Mucosa of descending colon (tissue), 3 donors: ENCODE measurements around the gene BBS1. TPM values are rescaled to one million over a fixed set of nuclear protein-coding genes. Genes with fewer than 3 reads are reported as not detected.

Source experiments
- ATAC-seq: fragments of 200-7000 bp; cut with Tn5 transposase; one replicate; pipeline ENCODE4 v1.9.1; 2020; ENCODE audit warnings: mild to moderate bottlenecking, moderate library complexity
- DNase-seq, 3 donors: peaks; one replicate each; pipeline ENCODE4 v3.0.0-alpha.2; 2020
- H3K36me3 ChIP-seq: fragments of 200-600 bp; one replicate; pipeline ENCODE4 v1.8.0; 2021; ENCODE audit warnings: low read depth, mild to moderate bottlenecking
- H3K4me1 ChIP-seq: fragments of 200-600 bp; one replicate; pipeline ENCODE4 v1.8.0; 2021; ENCODE audit warnings: low read depth, mild to moderate bottlenecking
- H3K4me3 ChIP-seq: fragments of 200-600 bp; one replicate; pipeline ENCODE4 v1.8.0; 2021; ENCODE audit warnings: mild to moderate bottlenecking
- H3K9me3 ChIP-seq: fragments of 200-600 bp; one replicate; pipeline ENCODE4 v1.8.0; 2021; ENCODE audit warnings: mild to moderate bottlenecking
- CTCF ChIP-seq: fragments of 200-600 bp; IDR thresholded peaks from one replicate; pipeline ENCODE4 v1.8.0; 2022; ENCODE audit warnings: antibody characterized with exemption, mild to moderate bottlenecking
- intact Hi-C, 2 donors: fragments of 100-400 bp; cut with DNase I in 1 of 2; cut with micrococcal nuclease in 1 of 2; formaldehyde crosslinking; loops; one replicate each; pipeline versions ENCODE4 v1.11.0 to v1.11.1; 2022; cut with DNase I, micrococcal nuclease
- total RNA-seq, 3 donors: library from RNA; stranded (reverse); fragmentation: NEBNext Ultra II Directional in 2 of 3; extraction: Animal tissue kit (Norgen Biotek cat#: 25700) in 2 of 3; gene quantifications; one replicate each; pipeline versions ENCODE4 v1.2.1 to v1.2.4, GENCODE V29; 2021 to 2023
- donor health status: DM: no; HTN: no; CAD: no; lungs with moderate emphysema.
- donor health status: DM: no; HTN: no; CAD: no.
- donor health status: DM: no; HTN: yes; CAD: no.

The BBS1 gene
- total RNA-seq, 3 donors from 2014 or later = 27.7 to 49.3 (median 35.4) TPM

GRCh38 chr11:66545701-66546367 lies 35.4 kb downstream of the BBS1 start, which contains the start of gene ZDHHC24:
Gene ZDHHC24, minus strand, starts transcription at chr11:66546048. Its CDS starts 45 bp downstream, at chr11:66546003.
- DNase-seq (peak; percentile 96 to 98 (median 97)), ATAC-seq (peak; percentile 97)
- peak within 1 kb of the TSS; percentile 68 for H3K4me3 ChIP-seq
- H3K4me1 ChIP-seq = peaks cover 25% of the 10 kb centered on the region
- H3K36me3 ChIP-seq = no peaks in the 10 kb centered on the region
- TF ChIP-seq CTCF = no peak
- intact Hi-C loops = no loop called here
- H3K9me3 ChIP-seq = no peaks in the 10 kb centered on the region

- no peaks in the 10 kb centered on the region for H3K36me3 ChIP-seq
- DNase-seq (peak; percentile 27 to 70 (median 56)), ATAC-seq (no peak)
- H3K4me3 ChIP-seq = peak within 1 kb of the TSS; percentile 68
- H3K9me3 ChIP-seq = no peaks in the 10 kb centered on the region
- no peak for TF ChIP-seq CTCF
- peaks cover 25% of the 10 kb centered on the region for H3K4me1 ChIP-seq
- intact Hi-C loops = no loop called here
These were observed 36.0 kb downstream of the BBS1 start, which contains the start of gene ACTN3 for GRCh38 chr11:66546368-66546965. Gene ACTN3, plus strand, starts transcription at chr11:66546903. Its CDS starts 35 bp downstream, at chr11:66546938.

- DNase-seq = no peak
- no peak overlapping the region for H3K4me3 ChIP-seq
- peaks cover 25% of the 10 kb centered on the region for H3K4me1 ChIP-seq
- TF ChIP-seq CTCF = no peak
- H3K36me3 ChIP-seq = no peaks in the 10 kb centered on the region
- H3K9me3 ChIP-seq = no peaks in the 10 kb centered on the region
- intact Hi-C loops = no loop called here
- ATAC-seq = no peak
These were observed 36.7 kb downstream of the BBS1 start for GRCh38 chr11:66546966-66547661.

- Histone ChIP-seq H3K9me3 (no peaks in the 10 kb centered on the region), H3K4me3 (no peak overlapping the region), H3K36me3 (no peaks in the 10 kb centered on the region), H3K4me1 (peaks cover 25% of the 10 kb centered on the region)
- DNase-seq (no peak), ATAC-seq (no peak)
- TF ChIP-seq CTCF = no peak
- intact Hi-C loops = no loop called here
These were observed 37.2 kb downstream of the BBS1 start for GRCh38 chr11:66547662-66548009.

- ATAC-seq (no peak), DNase-seq (no peak)
- intact Hi-C loops = no loop called here
- peaks cover 25% of the 10 kb centered on the region for H3K4me1 ChIP-seq
- no peak for TF ChIP-seq CTCF
- no peak overlapping the region for H3K4me3 ChIP-seq
- H3K36me3 ChIP-seq = no peaks in the 10 kb centered on the region
- H3K9me3 ChIP-seq = no peaks in the 10 kb centered on the region
These were observed 37.6 kb downstream of the BBS1 start for GRCh38 chr11:66548041-66548440.
